SK-N-SH treated with all-trans-retinoic acid at 6 μM for 48 hours (cell line): ENCODE results near the gene MINDY4B.

Experiments
- ATAC-seq: fragments of 200-7000 bp; cut with Tn5 transposase; 3 replicates; pipeline ENCODE4 v1.9.1; 2020; ENCODE audit warnings: mild to moderate bottlenecking, moderate library complexity
- ARNTL ChIP-seq: fragments of 450-650 bp; formaldehyde crosslinking; IDR thresholded peaks from 2 replicates; pipeline ENCODE4 v1.5.0; 2020; ENCODE audit warnings: low read depth, mild to moderate bottlenecking, moderate library complexity, borderline replicate concordance
- BACH2 ChIP-seq: fragments of 250-450 bp; sonication (Bioruptor Pico); IDR thresholded peaks from 2 replicates; pipeline ENCODE4 v1.9.0; 2021; ENCODE audit warnings: mild to moderate bottlenecking, borderline replicate concordance
- CREB5 ChIP-seq: fragments of 250-450 bp; sonication (Bioruptor Pico); IDR thresholded peaks from 2 replicates; pipeline ENCODE4 v1.5.1; 2020; ENCODE audit warnings: low read depth, mild to moderate bottlenecking, moderate library complexity
- CSDC2 ChIP-seq: fragments of 250-450 bp; sonication (Bioruptor Pico); IDR thresholded peaks from 2 replicates; pipeline ENCODE4 v1.5.0; 2020; ENCODE audit warnings: mild to moderate bottlenecking, moderate library complexity
- CSRNP3 ChIP-seq: fragments of 250-450 bp; sonication (Bioruptor Pico); IDR thresholded peaks from 2 replicates; pipeline ENCODE4 v1.5.1; 2021; ENCODE audit warnings: mild to moderate bottlenecking, moderate library complexity
- ESRRG ChIP-seq: fragments of 250-450 bp; sonication (Bioruptor Pico); IDR thresholded peaks from 2 replicates; pipeline ENCODE4 v1.6.1; 2021; ENCODE audit warnings: mild to moderate bottlenecking
- ISL1 ChIP-seq: fragments of 250-450 bp; sonication (Bioruptor Pico); IDR thresholded peaks from 2 replicates; pipeline ENCODE4 v2.1.2; 2022; ENCODE audit warnings: mild to moderate bottlenecking, moderate library complexity
- PATZ1 ChIP-seq: fragments of 250-450 bp; sonication (Bioruptor Pico); IDR thresholded peaks from 2 replicates; pipeline ENCODE4 v1.8.0; 2020; ENCODE audit warnings: mild to moderate bottlenecking, moderate library complexity, borderline replicate concordance
- POU6F1 ChIP-seq: fragments of 250-450 bp; sonication (Bioruptor Pico); IDR thresholded peaks from 2 replicates; pipeline ENCODE4 v1.8.0; 2021; ENCODE audit warnings: low read depth, mild to moderate bottlenecking, moderate library complexity, borderline replicate concordance
- PPARA ChIP-seq: fragments of 250-450 bp; sonication (Bioruptor Pico); IDR thresholded peaks from 2 replicates; pipeline ENCODE4 v1.5.0; 2020; ENCODE audit warnings: mild to moderate bottlenecking, borderline replicate concordance
- RARB ChIP-seq: fragments of 250-450 bp; sonication (Bioruptor Pico); IDR thresholded peaks from 2 replicates; pipeline ENCODE4 v1.8.0; 2021; ENCODE audit warnings: mild to moderate bottlenecking, moderate library complexity
- SNAI2 ChIP-seq: fragments of 250-450 bp; sonication (Bioruptor Pico); IDR thresholded peaks from 2 replicates; pipeline ENCODE4 v1.5.0; 2020; ENCODE audit warnings: mild to moderate bottlenecking, moderate library complexity
- TCF4 ChIP-seq: fragments of 250-450 bp; sonication (Bioruptor Pico); IDR thresholded peaks from 2 replicates; pipeline ENCODE4 v1.8.0; 2021; ENCODE audit warnings: mild to moderate bottlenecking, moderate library complexity, borderline replicate concordance
- TOX ChIP-seq: fragments of 250-450 bp; sonication (Bioruptor Pico); IDR thresholded peaks from 2 replicates; pipeline ENCODE4 v1.8.0; 2021; ENCODE audit warnings: mild to moderate bottlenecking, moderate library complexity, borderline replicate concordance
- TSHZ2 ChIP-seq: fragments of 250-450 bp; sonication (Bioruptor Pico); IDR thresholded peaks from 2 replicates; pipeline ENCODE4 v1.5.0; 2020; ENCODE audit warnings: mild to moderate bottlenecking, moderate library complexity
- ZC3H10 ChIP-seq: fragments of 250-450 bp; sonication (Bioruptor Pico); IDR thresholded peaks from 2 replicates; pipeline ENCODE4 v1.5.1; 2021; ENCODE audit warnings: mild to moderate bottlenecking, moderate library complexity
- ZFP3 ChIP-seq: fragments of 250-450 bp; sonication (Bioruptor Pico); IDR thresholded peaks from 2 replicates; pipeline ENCODE4 v1.5.0; 2020; ENCODE audit warnings: mild to moderate bottlenecking, moderate library complexity
- ZFP30 ChIP-seq: fragments of 450-650 bp; formaldehyde crosslinking; IDR thresholded peaks from 2 replicates; pipeline ENCODE4 v1.5.0; 2022; ENCODE audit warnings: mild to moderate bottlenecking, moderate library complexity
- ZNF565 ChIP-seq: fragments of 450-650 bp; formaldehyde crosslinking; conservative IDR thresholded peaks from 2 replicates; pipeline ENCODE4 v1.5.0; 2020; ENCODE audit warnings: low read depth, mild to moderate bottlenecking, moderate library complexity
- ZNF70 ChIP-seq: fragments of 450-650 bp; formaldehyde crosslinking; IDR thresholded peaks from 2 replicates; pipeline ENCODE4 v1.5.0; 2020; ENCODE audit warnings: mild to moderate bottlenecking, moderate library complexity
- ZNF8 ChIP-seq: fragments of 450-650 bp; formaldehyde crosslinking; IDR thresholded peaks from 2 replicates; pipeline ENCODE4 v1.5.0; 2020; ENCODE audit warnings: mild to moderate bottlenecking, moderate library complexity

Gene MINDY4B

DNA sequence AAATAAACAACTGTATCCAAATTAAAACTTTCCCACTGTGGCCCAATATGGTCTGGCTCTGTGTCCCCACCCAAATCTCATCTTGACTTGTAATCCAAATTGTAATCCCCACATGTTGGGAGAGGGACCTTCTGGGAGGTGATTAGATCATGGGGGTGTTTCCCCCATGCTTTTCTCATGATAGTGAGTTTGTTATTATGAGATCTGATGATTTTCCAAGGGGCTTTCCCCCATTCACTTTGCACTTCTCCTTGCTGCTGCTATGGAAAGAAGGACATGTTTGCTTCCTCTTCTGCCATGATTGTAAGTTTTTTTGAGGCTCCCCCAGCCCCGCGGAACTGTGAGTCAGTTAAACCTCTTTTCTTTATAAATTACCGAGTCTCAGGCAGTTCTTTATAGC is 55.0 kb downstream of the MINDY4B start:
- no peak for ATAC-seq
- TF ChIP-seq RARB (CRISPR knock-in tag) (no peak), TCF4 (CRISPR knock-in tag) (no peak)

GRCh38 chr3:150848864-150849263 is 56.4 kb downstream of the MINDY4B start:
- TF ChIP-seq PPARA (CRISPR knock-in tag) (no peak), ARNTL (CRISPR knock-in tag) (no peak), ZNF8 (no peak), ZNF565 (CRISPR knock-in tag) (no peak), TCF4 (CRISPR knock-in tag) (no peak), ZC3H10 (CRISPR knock-in tag) (no peak), TOX (CRISPR knock-in tag) (no peak), CREB5 (no peak), CSRNP3 (no peak), TSHZ2 (CRISPR knock-in tag) (no peak), ESRRG (no peak)
- ATAC-seq: no peak

- no peak for ATAC-seq
- TF ChIP-seq PPARA (CRISPR knock-in tag) (no peak), TCF4 (CRISPR knock-in tag) (no peak), PATZ1 (CRISPR knock-in tag) (no peak), CSDC2 (CRISPR knock-in tag) (no peak), CSRNP3 (no peak), ZC3H10 (CRISPR knock-in tag) (no peak), BACH2 (CRISPR knock-in tag) (no peak), ZNF70 (CRISPR knock-in tag) (no peak), POU6F1 (no peak), SNAI2 (CRISPR knock-in tag) (no peak), ISL1 (CRISPR knock-in tag) (no peak), TSHZ2 (CRISPR knock-in tag) (no peak), ARNTL (CRISPR knock-in tag) (no peak), ZFP30 (CRISPR knock-in tag) (no peak), ZFP3 (CRISPR knock-in tag) (no peak)
- TF ChIP-seq, all 23 proteins: peak for 0
Observed at GRCh38 chr3:150847433-150847832, 57.8 kb downstream of the MINDY4B start.
